HepG2 (cell line): ENCODE data around the gene CTNNA1. TPM values are rescaled to one million over a fixed set of nuclear protein-coding genes. Genes with fewer than 3 reads are reported as not detected.

Experiments
- ARID2 ChIP-seq: sonication (generic); formaldehyde crosslinking; IDR thresholded peaks from 2 replicates; pipeline ENCODE4 v1.8.1; 2022; ENCODE audit warnings: mild to moderate bottlenecking, missing genetic modification reagents, borderline replicate concordance
- CCAR2 ChIP-seq: fragments of 200-400 bp; formaldehyde crosslinking; optimal IDR thresholded peaks from 2 replicates; pipeline ENCODE3; 2018; ENCODE audit warnings: low read depth, mild to moderate bottlenecking, low read length, moderate library complexity
- ETV6 ChIP-seq: sonication (generic); formaldehyde crosslinking; conservative IDR thresholded peaks from 2 replicates; pipeline ENCODE4 v1.4.0; 2020; ENCODE audit warnings: missing genetic modification reagents
- FOXJ3 ChIP-seq: sonication (generic); formaldehyde crosslinking; IDR thresholded peaks from 2 replicates; pipeline ENCODE4 v1.4.0; 2020; ENCODE audit warnings: missing genetic modification reagents, mild to moderate bottlenecking, borderline replicate concordance
- HIVEP1 ChIP-seq: sonication (generic); formaldehyde crosslinking; IDR thresholded peaks from 2 replicates; pipeline ENCODE4 v1.4.0; 2020; ENCODE audit warnings: mild to moderate bottlenecking, missing genetic modification reagents
- HOXA9 ChIP-seq: sonication (generic); formaldehyde crosslinking; IDR thresholded peaks from 2 replicates; pipeline ENCODE4 v1.8.1; 2022; ENCODE audit warnings: missing genetic modification reagents, mild to moderate bottlenecking, moderate library complexity, borderline replicate concordance
- NR2C2 ChIP-seq: sonication (generic); formaldehyde crosslinking; IDR thresholded peaks from 2 replicates; pipeline ENCODE4 v1.4.0; 2020; ENCODE audit warnings: missing genetic modification reagents, mild to moderate bottlenecking, moderate library complexity, borderline replicate concordance
- ONECUT2 ChIP-seq: sonication (generic); formaldehyde crosslinking; IDR thresholded peaks from 2 replicates; pipeline ENCODE4 v1.4.0; 2020; ENCODE audit warnings: missing genetic modification reagents
- PCBP1 ChIP-seq: fragments of 200-400 bp; formaldehyde crosslinking; IDR thresholded peaks from 2 replicates; pipeline ENCODE4 v1.6.1; 2017; ENCODE audit warnings: mild to moderate bottlenecking, low read depth, low read length, borderline replicate concordance
- RARG ChIP-seq: sonication (generic); formaldehyde crosslinking; IDR thresholded peaks from 2 replicates; pipeline ENCODE4 v1.4.0; 2020; ENCODE audit warnings: low read depth, mild to moderate bottlenecking, missing genetic modification reagents
- XRCC5 ChIP-seq: fragments of 200-400 bp; formaldehyde crosslinking; optimal IDR thresholded peaks from 2 replicates; pipeline ENCODE3; 2017; ENCODE audit warnings: mild to moderate bottlenecking, low read length
- ZNF264 ChIP-seq: sonication (generic); formaldehyde crosslinking; IDR thresholded peaks from 2 replicates; pipeline ENCODE4 v1.4.0; 2020; ENCODE audit warnings: missing genetic modification reagents
- ZNF577 ChIP-seq: sonication (generic); formaldehyde crosslinking; IDR thresholded peaks from 2 replicates; pipeline ENCODE4 v1.4.0; 2020; ENCODE audit warnings: mild to moderate bottlenecking, low read depth, missing genetic modification reagents, borderline replicate concordance
- ZNF776 ChIP-seq: sonication (generic); formaldehyde crosslinking; IDR thresholded peaks from 2 replicates; pipeline ENCODE4 v1.4.0; 2020; ENCODE audit warnings: mild to moderate bottlenecking, missing genetic modification reagents
- ZSCAN9 ChIP-seq: IDR thresholded peaks from 2 replicates; pipeline ENCODE4 v1.6.1; 2016; ENCODE audit warnings: borderline replicate concordance
- polyA plus RNA-seq, 8 experiments: library from polyadenylated mRNA; depleted of rRNA in 3 of 8; stranded (reverse) in 7 of 8; unstranded in 1 of 8; fragments of >200 nt; fragmentation: Illumina TruSeq in 4 of 8; extraction: Trizol in 4 of 8; gene quantifications; 2 replicates each; pipeline versions ENCODE4 v1.2.1 to v1.2.3, GENCODE V29; 2011 to 2016; ENCODE audit warnings: low read depth in 4 of 8, missing spikeins in 1 of 8, mixed read lengths in 1 of 8; ENCODE audit not compliant: insufficient read depth in 1 of 8
- total RNA-seq, 5 experiments: library from RNA; depleted of rRNA; stranded (reverse); fragments of >200 nt; fragmentation: Illumina TruSeq; extraction: Trizol; gene quantifications; 2 replicates each; pipeline ENCODE4 v1.2.3, GENCODE V29; 2016; ENCODE audit warnings: low read depth in 1 of 5
- TF ChIP-seq, protein P1 (sequence below): sonication (generic); formaldehyde crosslinking; IDR thresholded peaks from 2 replicates; pipeline ENCODE4 v1.4.0; 2020; ENCODE audit warnings: missing genetic modification reagents
- TF ChIP-seq, protein P2 (sequence below): sonication (generic); formaldehyde crosslinking; IDR thresholded peaks from 2 replicates; pipeline ENCODE4 v1.8.0; 2022; ENCODE audit warnings: mild to moderate bottlenecking, missing genetic modification reagents, moderate library complexity
- TF ChIP-seq, protein P3 (sequence below): sonication (generic); formaldehyde crosslinking; IDR thresholded peaks from 2 replicates; pipeline ENCODE4 v1.5.1; 2020; ENCODE audit warnings: missing genetic modification reagents, mild to moderate bottlenecking, borderline replicate concordance
- TF ChIP-seq, protein P4 (sequence below): sonication (generic); formaldehyde crosslinking; IDR thresholded peaks from 2 replicates; pipeline ENCODE4 v1.4.0; 2020; ENCODE audit warnings: missing genetic modification reagents, mild to moderate bottlenecking, borderline replicate concordance
- TF ChIP-seq, protein P5 (sequence below): IDR thresholded peaks from 2 replicates; pipeline ENCODE4 v1.6.1; 2018; ENCODE audit warnings: missing genetic modification reagents, mild to moderate bottlenecking, missing compliant biosample characterization

The CTNNA1 gene
- total and polyA plus RNA-seq, 2 of the 13 experiments (the other 11 are each of a cell fraction or from before 2014, with no cell fraction given) = 66.8 to 162 TPM

DNA sequence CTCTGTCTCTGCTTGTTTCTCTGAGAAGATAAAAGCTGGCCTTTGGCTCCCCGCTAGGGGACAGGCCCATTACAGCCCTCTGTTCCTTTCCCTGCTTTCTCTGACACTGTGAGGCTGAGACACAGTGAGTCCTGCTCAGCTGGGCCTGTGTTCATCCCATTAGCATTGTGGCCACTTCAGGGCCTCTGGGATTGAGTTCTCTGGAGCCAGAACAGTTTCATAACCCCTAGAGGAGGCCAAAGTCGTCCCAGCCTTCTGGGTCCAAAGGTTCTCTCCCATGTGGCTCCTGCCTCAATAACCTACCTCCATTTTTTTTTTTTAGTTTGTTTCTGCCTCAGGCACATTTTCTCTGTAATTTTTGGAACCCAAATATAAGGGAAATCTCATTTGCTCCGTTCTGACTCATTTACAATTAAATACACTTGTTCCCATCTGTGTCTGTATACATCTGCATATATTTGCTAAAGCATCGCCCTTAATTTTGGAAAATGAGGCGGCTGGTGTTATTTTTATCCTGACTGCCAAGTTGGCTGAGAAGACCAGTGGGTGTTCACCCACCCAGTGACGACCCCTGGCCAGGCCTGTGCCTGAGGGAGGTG, 27.3 kb upstream of the CTNNA1 start (continued):
- TF ChIP-seq, protein P1, sequence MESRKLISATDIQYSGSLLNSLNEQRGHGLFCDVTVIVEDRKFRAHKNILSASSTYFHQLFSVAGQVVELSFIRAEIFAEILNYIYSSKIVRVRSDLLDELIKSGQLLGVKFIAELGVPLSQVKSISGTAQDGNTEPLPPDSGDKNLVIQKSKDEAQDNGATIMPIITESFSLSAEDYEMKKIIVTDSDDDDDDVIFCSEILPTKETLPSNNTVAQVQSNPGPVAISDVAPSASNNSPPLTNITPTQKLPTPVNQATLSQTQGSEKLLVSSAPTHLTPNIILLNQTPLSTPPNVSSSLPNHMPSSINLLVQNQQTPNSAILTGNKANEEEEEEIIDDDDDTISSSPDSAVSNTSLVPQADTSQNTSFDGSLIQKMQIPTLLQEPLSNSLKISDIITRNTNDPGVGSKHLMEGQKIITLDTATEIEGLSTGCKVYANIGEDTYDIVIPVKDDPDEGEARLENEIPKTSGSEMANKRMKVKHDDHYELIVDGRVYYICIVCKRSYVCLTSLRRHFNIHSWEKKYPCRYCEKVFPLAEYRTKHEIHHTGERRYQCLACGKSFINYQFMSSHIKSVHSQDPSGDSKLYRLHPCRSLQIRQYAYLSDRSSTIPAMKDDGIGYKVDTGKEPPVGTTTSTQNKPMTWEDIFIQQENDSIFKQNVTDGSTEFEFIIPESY (CRISPR knock-in tag) = no peak
- TF ChIP-seq ETV6 (no peak), NR2C2 (0 out of 2 replicates have a peak, but pooled peaks have one; percentile 25), CCAR2 (no peak), ARID2 (CRISPR knock-in tag) (no peak), ZNF264 (CRISPR knock-in tag) (0 out of 2 replicates have a peak, but pooled peaks have one; percentile 58), ZSCAN9 (no peak), HOXA9 (CRISPR knock-in tag) (no peak), ZNF577 (CRISPR knock-in tag) (no peak), XRCC5 (peak; percentile 1), RARG (CRISPR knock-in tag) (no peak), ONECUT2 (no peak), FOXJ3 (CRISPR knock-in tag) (peak; percentile 20; the same call in 1 of the 2 replicates), HIVEP1 (CRISPR knock-in tag) (no peak), ZNF776 (no peak), PCBP1 (no peak)
- TF ChIP-seq, protein P2, sequence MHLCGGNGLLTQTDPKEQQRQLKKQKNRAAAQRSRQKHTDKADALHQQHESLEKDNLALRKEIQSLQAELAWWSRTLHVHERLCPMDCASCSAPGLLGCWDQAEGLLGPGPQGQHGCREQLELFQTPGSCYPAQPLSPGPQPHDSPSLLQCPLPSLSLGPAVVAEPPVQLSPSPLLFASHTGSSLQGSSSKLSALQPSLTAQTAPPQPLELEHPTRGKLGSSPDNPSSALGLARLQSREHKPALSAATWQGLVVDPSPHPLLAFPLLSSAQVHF (CRISPR knock-in tag) = no peak
- TF ChIP-seq, protein P3, sequence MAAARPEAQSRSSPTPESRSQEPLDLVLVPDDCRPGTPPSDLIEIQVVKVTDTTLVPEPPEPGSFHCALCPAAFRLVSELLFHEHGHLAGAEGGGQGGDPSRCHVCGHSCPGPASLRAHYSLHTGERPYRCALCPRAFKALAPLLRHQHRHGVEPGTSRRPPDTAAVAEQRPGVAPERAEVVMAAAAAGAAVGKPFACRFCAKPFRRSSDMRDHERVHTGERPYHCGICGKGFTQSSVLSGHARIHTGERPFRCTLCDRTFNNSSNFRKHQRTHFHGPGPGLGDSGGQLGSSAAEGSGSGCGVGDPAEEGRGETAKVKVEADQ (CRISPR knock-in tag) = no peak
- TF ChIP-seq, protein P4, sequence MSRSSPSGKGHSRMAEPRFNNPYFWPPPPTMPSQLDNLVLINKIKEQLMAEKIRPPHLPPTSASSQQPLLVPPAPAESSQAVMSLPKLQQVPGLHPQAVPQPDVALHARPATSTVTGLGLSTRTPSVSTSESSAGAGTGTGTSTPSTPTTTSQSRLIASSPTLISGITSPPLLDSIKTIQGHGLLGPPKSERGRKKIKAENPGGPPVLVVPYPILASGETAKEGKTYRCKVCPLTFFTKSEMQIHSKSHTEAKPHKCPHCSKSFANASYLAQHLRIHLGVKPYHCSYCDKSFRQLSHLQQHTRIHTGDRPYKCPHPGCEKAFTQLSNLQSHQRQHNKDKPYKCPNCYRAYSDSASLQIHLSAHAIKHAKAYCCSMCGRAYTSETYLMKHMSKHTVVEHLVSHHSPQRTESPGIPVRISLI (CRISPR knock-in tag) = peak; percentile 87
- TF ChIP-seq, protein P5, sequence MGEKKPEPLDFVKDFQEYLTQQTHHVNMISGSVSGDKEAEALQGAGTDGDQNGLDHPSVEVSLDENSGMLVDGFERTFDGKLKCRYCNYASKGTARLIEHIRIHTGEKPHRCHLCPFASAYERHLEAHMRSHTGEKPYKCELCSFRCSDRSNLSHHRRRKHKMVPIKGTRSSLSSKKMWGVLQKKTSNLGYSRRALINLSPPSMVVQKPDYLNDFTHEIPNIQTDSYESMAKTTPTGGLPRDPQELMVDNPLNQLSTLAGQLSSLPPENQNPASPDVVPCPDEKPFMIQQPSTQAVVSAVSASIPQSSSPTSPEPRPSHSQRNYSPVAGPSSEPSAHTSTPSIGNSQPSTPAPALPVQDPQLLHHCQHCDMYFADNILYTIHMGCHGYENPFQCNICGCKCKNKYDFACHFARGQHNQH (CRISPR knock-in tag) = peak; percentile 20
